CD4-positive, alpha-beta T cell (primary cell): ENCODE measurements around the gene ACSL5. TPM values are rescaled to one million over a fixed set of nuclear protein-coding genes. Genes with fewer than 3 reads are reported as not detected.

Source experiments
- ATAC-seq: fragments of 200-7000 bp; cut with Tn5 transposase; one replicate; pipeline ENCODE4 v1.10.0; 2022; ENCODE audit warnings: mild to moderate bottlenecking; ENCODE audit not compliant: poor library complexity
- CTCF ChIA-PET: fragments of 350-600 bp; sonication (Branson Sonifier 250); formaldehyde crosslinking; loops from one replicate; lab custom pipeline; 2021; ENCODE audit warnings: antibody characterized with exemption, inconsistent platforms; lab: Charles Lee
- POLR2A ChIA-PET: fragments of 350-600 bp; sonication (Branson Sonifier 250); formaldehyde crosslinking; loops from one replicate; lab custom pipeline; 2021; ENCODE audit warnings: antibody characterized with exemption, inconsistent platforms; lab: Charles Lee
- DNase-seq, 14 experiments: peaks; one replicate each; pipeline ENCODE4 v3.0.0-alpha.2; 2013 to 2020; ENCODE audit warnings: mixed read lengths in 2 of 14
- H3K27ac ChIP-seq, 2 donors: one replicate each; pipeline versions ENCODE4 v1.5.1 to v1.7.0; 2013; ENCODE audit warnings: low read length in 2 of 2, low read depth in 1 of 2, mild to moderate bottlenecking in 1 of 2
- H3K27me3 ChIP-seq, 2 experiments: 1 replicate in 1 of 2; 2 replicates in 1 of 2; pipeline versions ENCODE4 v1.6.1 to v1.7.0; 2013; ENCODE audit warnings: low read length in 2 of 2, control low read depth in 1 of 2, mild to moderate bottlenecking in 1 of 2, moderate library complexity in 1 of 2; ENCODE audit not compliant: insufficient read depth in 2 of 2, control insufficient read depth in 1 of 2
- H3K36me3 ChIP-seq: one replicate; pipeline ENCODE4 v1.6.1; 2013; ENCODE audit warnings: low read length, control low read depth; ENCODE audit not compliant: insufficient read depth
- H3K4me1 ChIP-seq: one replicate; pipeline ENCODE4 v1.6.1; 2013; ENCODE audit warnings: low read length, control low read depth; ENCODE audit not compliant: insufficient read depth
- H3K4me3 ChIP-seq: one replicate; pipeline ENCODE4 v1.5.1; 2013; ENCODE audit warnings: mild to moderate bottlenecking, low read length, moderate library complexity
- H3K9me3 ChIP-seq, 2 experiments: 1 replicate in 1 of 2; 2 replicates in 1 of 2; pipeline versions ENCODE4 v1.6.1 to v1.7.0; 2013; ENCODE audit warnings: low read length in 2 of 2, mild to moderate bottlenecking in 2 of 2, control low read depth in 1 of 2, moderate library complexity in 1 of 2; ENCODE audit not compliant: control insufficient read depth in 1 of 2, insufficient read depth in 1 of 2
- H3K27ac Mint-ChIP-seq: one replicate; pipeline ENCODE4 v1.8.0; 2020; ENCODE audit warnings: mixed read lengths
- H3K27me3 Mint-ChIP-seq: one replicate; pipeline ENCODE4 v1.8.0; 2021; ENCODE audit warnings: mixed read lengths
- H3K36me3 Mint-ChIP-seq: one replicate; pipeline ENCODE4 v1.8.0; 2021; ENCODE audit warnings: low read depth, mixed read lengths
- H3K4me1 Mint-ChIP-seq: one replicate; pipeline ENCODE4 v1.8.0; 2021; ENCODE audit warnings: low read depth, mixed read lengths
- H3K4me3 Mint-ChIP-seq: one replicate; pipeline ENCODE4 v1.8.0; 2020; ENCODE audit warnings: mild to moderate bottlenecking, mixed read lengths
- H3K9me3 Mint-ChIP-seq: one replicate; pipeline ENCODE4 v1.8.0; 2020; ENCODE audit warnings: mixed read lengths
- CTCF ChIP-seq: fragments of 200-600 bp; IDR thresholded peaks from one replicate; pipeline ENCODE4 v1.8.0; 2022; ENCODE audit warnings: antibody characterized with exemption, mild to moderate bottlenecking
- intact Hi-C, 2 experiments: fragments of 100-400 bp; cut with DNase I in 1 of 2; cut with micrococcal nuclease in 1 of 2; formaldehyde crosslinking; loops; one replicate each; pipeline versions ENCODE4 v1.15.1 to v1.9.0; 2023 to 2025; cut with DNase I, micrococcal nuclease
- total RNA-seq, 174 experiments: library from RNA in 2 of 174; stranded (reverse) in 2 of 174; gene quantifications; one replicate each; pipeline ENCODE4 v1.2.3 and lab custom pipeline; 2021 to 2026

Gene ACSL5
- total RNA-seq, 2 experiments from 2014 or later = 11.4 to 14.1 TPM

- no peak overlapping the region for H3K27ac Mint-ChIP-seq
Measured at GRCh38 chr10:112333452-112333851, 40.5 kb upstream of the ACSL5 start.

GRCh38 chr10:112335111-112335867 is 38.6 kb upstream of the ACSL5 start:
- Histone ChIP-seq H3K27me3 (no peaks in the 10 kb centered on the region), H3K36me3 (no peaks in the 10 kb centered on the region), H3K4me1 (no peaks in the 10 kb centered on the region), H3K9me3 (no peaks in the 10 kb centered on the region), H3K4me3 (no peak overlapping the region), H3K27ac (no peak overlapping the region)
- Mint-ChIP-seq H3K27ac (no peak overlapping the region), H3K36me3 (no peaks in the 10 kb centered on the region), H3K4me3 (no peak overlapping the region), H3K4me1 (peaks cover 5% of the 10 kb centered on the region), H3K9me3 (no peaks in the 10 kb centered on the region), H3K27me3 (peaks cover 25% of the 10 kb centered on the region)
- intact Hi-C loops = no loop called here
- ChIA-PET POLR2A (no interaction called here), CTCF (interaction anchor here (1.7 kb wide), 1 partner anchor 137 kb away, joined by 3 read pairs; no protein-coding TSS in a partner anchor)
- DNase-seq (no peak), ATAC-seq (no peak)
- TF ChIP-seq CTCF = no peak

More at GRCh38 chr10:112333452-112333851, 40.5 kb upstream of the ACSL5 start:
- H3K9me3 Mint-ChIP-seq = no peaks in the 10 kb centered on the region
- DNase-seq = no peak
- Histone ChIP-seq H3K4me3 (no peak overlapping the region), H3K36me3 (no peaks in the 10 kb centered on the region), H3K27ac (no peak overlapping the region), H3K27me3 (no peaks in the 10 kb centered on the region), H3K9me3 (no peaks in the 10 kb centered on the region), H3K4me1 (no peaks in the 10 kb centered on the region)
- H3K36me3 Mint-ChIP-seq = no peaks in the 10 kb centered on the region
- ATAC-seq = no peak
- peaks cover 5% of the 10 kb centered on the region for H3K4me1 Mint-ChIP-seq
- intact Hi-C loops = no loop called here
- TF ChIP-seq CTCF = no peak
- no peak overlapping the region for H3K4me3 Mint-ChIP-seq
- CTCF ChIA-PET = interaction anchor here (1.7 kb wide), 1 partner anchor 139 kb away, joined by 3 read pairs; no protein-coding TSS in a partner anchor
- POLR2A ChIA-PET = no interaction called here
- peaks cover 25% of the 10 kb centered on the region for H3K27me3 Mint-ChIP-seq

- no peaks in the 10 kb centered on the region for H3K36me3 ChIP-seq
- H3K4me1 ChIP-seq = no peaks in the 10 kb centered on the region
- no peak for TF ChIP-seq CTCF
- no peaks in the 10 kb centered on the region for H3K36me3 Mint-ChIP-seq
- POLR2A ChIA-PET = no interaction called here
- H3K27me3 ChIP-seq = no peaks in the 10 kb centered on the region
- H3K27me3 Mint-ChIP-seq = peaks cover 21% of the 10 kb centered on the region
- intact Hi-C loops = no loop called here
- CTCF ChIA-PET = no interaction called here
- no peak overlapping the region for H3K4me3 ChIP-seq
- H3K9me3 ChIP-seq = no peaks in the 10 kb centered on the region
- no peak overlapping the region for H3K4me3 Mint-ChIP-seq
- no peak overlapping the region for H3K27ac Mint-ChIP-seq
- no peaks in the 10 kb centered on the region for H3K9me3 Mint-ChIP-seq
- H3K27ac ChIP-seq = no peak overlapping the region
- ATAC-seq = peak; percentile 34
- H3K4me1 Mint-ChIP-seq = peaks cover 5% of the 10 kb centered on the region
- DNase-seq = no peak
Measured at GRCh38 chr10:112335868-112336265, 38.0 kb upstream of the ACSL5 start.
